Keratinocyte (primary cell): ENCODE measurements around the gene ATXN2. TPM values are rescaled to one million over a fixed set of nuclear protein-coding genes. Genes with fewer than 3 reads are reported as not detected.

Experiments
- DNase-seq: peaks from one replicate; pipeline ENCODE4 v3.0.0-alpha.2; 2011; ENCODE audit warnings: low read depth, missing footprints, low spot score
- FAIRE-seq: peaks from 2 replicates; lab custom pipeline; 2011; peaks lifted over from hg19 to GRCh38; lab: Jason Lieb, UNC
- H2AFZ ChIP-seq: 2 replicates; pipeline ENCODE4 v1.6.0; 2012; ENCODE audit warnings: low read length, control low read depth, inconsistent platforms; ENCODE audit not compliant: control insufficient read depth
- H3K27ac ChIP-seq: 2 replicates; pipeline ENCODE4 v1.5.1; 2011; ENCODE audit warnings: low read length; ENCODE audit not compliant: control insufficient read depth, insufficient read depth
- H3K27me3 ChIP-seq: 3 replicates; pipeline ENCODE4 v1.6.0; 2011; ENCODE audit warnings: low read length; ENCODE audit not compliant: control insufficient read depth, insufficient read depth; ENCODE audit errors: extremely low read depth
- H3K36me3 ChIP-seq, 2 experiments: 2 replicates in 1 of 2; 3 replicates in 1 of 2; pipeline ENCODE4 v1.5.1; 2011; ENCODE audit warnings: low read length in 2 of 2, mild to moderate bottlenecking in 1 of 2; ENCODE audit not compliant: control insufficient read depth in 2 of 2, insufficient read depth in 2 of 2; ENCODE audit errors: extremely low read depth in 1 of 2
- H3K4me1 ChIP-seq: 3 replicates; pipeline ENCODE4 v1.5.1; 2011; ENCODE audit warnings: low read length; ENCODE audit not compliant: control insufficient read depth, insufficient read depth; ENCODE audit errors: extremely low read depth
- H3K4me2 ChIP-seq: 3 replicates; pipeline ENCODE4 v1.6.0; 2011; ENCODE audit warnings: low read depth, low read length; ENCODE audit not compliant: control insufficient read depth, insufficient read depth; ENCODE audit errors: extremely low read depth
- H3K4me3 ChIP-seq, 3 experiments: fragments of 200-600 bp in 1 of 3; sonication (generic) in 1 of 3; 2 replicates in 2 of 3; 3 replicates in 1 of 3; pipeline ENCODE4 v1.5.1; 2011 to 2016; ENCODE audit warnings: low read length in 3 of 3, mild to moderate bottlenecking in 3 of 3, control low read depth in 2 of 3, inconsistent platforms in 1 of 3, low read depth in 1 of 3, mixed read lengths in 1 of 3, mixed run types in 1 of 3, moderate library complexity in 1 of 3; ENCODE audit not compliant: control insufficient read depth in 2 of 3, insufficient read depth in 2 of 3; ENCODE audit errors: extremely low read depth in 1 of 3
- H3K79me2 ChIP-seq: 2 replicates; pipeline ENCODE4 v1.6.0; 2012; ENCODE audit warnings: low read length; ENCODE audit not compliant: control insufficient read depth, insufficient read depth
- H3K9ac ChIP-seq: 3 replicates; pipeline ENCODE4 v1.6.0; 2011; ENCODE audit warnings: low read length; ENCODE audit not compliant: control insufficient read depth, insufficient read depth; ENCODE audit errors: extremely low read depth
- H3K9me1 ChIP-seq: 3 replicates; pipeline ENCODE4 v1.6.0; 2011; ENCODE audit warnings: low read length; ENCODE audit not compliant: control insufficient read depth, insufficient read depth; ENCODE audit errors: extremely low read depth
- H3K9me3 ChIP-seq: 2 replicates; pipeline ENCODE4 v1.5.1; 2012; ENCODE audit warnings: low read depth, low read length; ENCODE audit not compliant: control insufficient read depth
- H4K20me1 ChIP-seq: 3 replicates; pipeline ENCODE4 v1.6.0; 2011; ENCODE audit warnings: low read length; ENCODE audit not compliant: control insufficient read depth, insufficient read depth; ENCODE audit errors: extremely low read depth
- EZH2 ChIP-seq: IDR thresholded peaks from one replicate; pipeline ENCODE4 v1.6.1; 2012; ENCODE audit warnings: inconsistent platforms, mild to moderate bottlenecking, low read length, moderate library complexity
- dilution Hi-C: fragments of 300-500 bp; cut with MboI; formaldehyde crosslinking; loops from one replicate; pipeline ENCODE4 v1.7.0; 2020; ENCODE audit warnings: low sequenced_read_pairs; ENCODE audit not compliant: extremely low pct_ligation_motif_present
- polyA plus RNA-seq, 5 experiments: library from polyadenylated mRNA; depleted of rRNA in 3 of 5; stranded (reverse) in 3 of 5; stranded (forward) in 1 of 5; unstranded in 1 of 5; fragments of >200 nt; gene quantifications; 1 replicate in 1 of 5; 2 replicates in 3 of 5; 3 replicates in 1 of 5; pipeline versions ENCODE4 v1.2.1 to v1.2.3, GENCODE V29; 2011 to 2012; ENCODE audit warnings: missing spikeins in 2 of 5, low read depth in 1 of 5, low replicate concordance in 1 of 5
- TF ChIP-seq, protein P1 (sequence below), 3 experiments: IDR thresholded peaks in 1 of 3; conservative IDR thresholded peaks in 1 of 3; optimal IDR thresholded peaks in 1 of 3; 2 replicates in 2 of 3; 3 replicates in 1 of 3; pipeline versions ENCODE3 to v1.5.1; 2011; ENCODE audit warnings: low read length in 3 of 3, mild to moderate bottlenecking in 3 of 3, moderate library complexity in 2 of 3, control low read depth in 1 of 3, inconsistent platforms in 1 of 3; ENCODE audit not compliant: insufficient read depth in 2 of 3; ENCODE audit errors: extremely low read depth in 1 of 3

The ATXN2 gene
- polyA plus RNA-seq, 1 donor (not counting 4 experiments of a cell fraction or from before 2014, with no cell fraction given) = 19.6 TPM

DNA sequence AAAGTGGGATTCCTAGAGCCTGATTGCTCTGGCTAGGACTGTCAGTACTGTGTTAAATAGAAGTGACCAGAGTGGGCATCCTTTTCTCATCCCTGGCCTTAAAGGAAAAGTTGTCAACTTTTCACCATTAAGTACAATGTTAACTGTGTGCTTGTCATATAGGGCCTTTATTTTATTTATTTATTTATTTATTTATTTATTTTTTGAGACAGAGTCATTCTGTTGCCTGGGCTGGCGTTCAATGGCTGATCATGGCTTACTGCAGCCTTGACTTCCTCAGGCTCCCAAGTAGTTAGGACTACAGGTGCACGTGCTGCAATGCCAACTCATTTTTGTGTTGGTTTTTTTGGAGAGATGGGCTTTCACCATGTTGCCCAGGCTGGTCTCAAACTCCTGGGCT is 181.8 kb downstream of the ATXN2 start:
- Histone ChIP-seq H3K27me3 (no peaks in the 10 kb centered on the region), H3K36me3 (peaks cover 0 to 13% of the 10 kb centered on the region in 2 experiments), H3K9me1 (peaks cover 4% of the 10 kb centered on the region), H2AFZ (no peak overlapping the region), H3K4me1 (peaks cover 10% of the 10 kb centered on the region), H4K20me1 (peaks cover 14% of the 10 kb centered on the region), H3K9ac (no peak overlapping the region), H3K27ac (no peak overlapping the region), H3K4me2 (no peak overlapping the region), H3K79me2 (peaks cover 38% of the 10 kb centered on the region), H3K4me3 (no peak overlapping the region), H3K9me3 (no peaks in the 10 kb centered on the region)
- dilution Hi-C loops = no loop called here
- FAIRE-seq (no peak), DNase-seq (no peak)
- TF ChIP-seq, protein P1, sequence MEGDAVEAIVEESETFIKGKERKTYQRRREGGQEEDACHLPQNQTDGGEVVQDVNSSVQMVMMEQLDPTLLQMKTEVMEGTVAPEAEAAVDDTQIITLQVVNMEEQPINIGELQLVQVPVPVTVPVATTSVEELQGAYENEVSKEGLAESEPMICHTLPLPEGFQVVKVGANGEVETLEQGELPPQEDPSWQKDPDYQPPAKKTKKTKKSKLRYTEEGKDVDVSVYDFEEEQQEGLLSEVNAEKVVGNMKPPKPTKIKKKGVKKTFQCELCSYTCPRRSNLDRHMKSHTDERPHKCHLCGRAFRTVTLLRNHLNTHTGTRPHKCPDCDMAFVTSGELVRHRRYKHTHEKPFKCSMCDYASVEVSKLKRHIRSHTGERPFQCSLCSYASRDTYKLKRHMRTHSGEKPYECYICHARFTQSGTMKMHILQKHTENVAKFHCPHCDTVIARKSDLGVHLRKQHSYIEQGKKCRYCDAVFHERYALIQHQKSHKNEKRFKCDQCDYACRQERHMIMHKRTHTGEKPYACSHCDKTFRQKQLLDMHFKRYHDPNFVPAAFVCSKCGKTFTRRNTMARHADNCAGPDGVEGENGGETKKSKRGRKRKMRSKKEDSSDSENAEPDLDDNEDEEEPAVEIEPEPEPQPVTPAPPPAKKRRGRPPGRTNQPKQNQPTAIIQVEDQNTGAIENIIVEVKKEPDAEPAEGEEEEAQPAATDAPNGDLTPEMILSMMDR (optimal IDR thresholded peaks at IDR 0.05 in 1 of 3, IDR thresholded peaks at IDR 0.05 in 1 of 3, conservative IDR thresholded peaks at IDR 0.05 in 1 of 3; ENCODE audit: extremely low read depth in 1 of 3, insufficient read depth in 2 of 3, low read length in 3 of 3) = no peak
- no peak for TF ChIP-seq EZH2

DNA sequence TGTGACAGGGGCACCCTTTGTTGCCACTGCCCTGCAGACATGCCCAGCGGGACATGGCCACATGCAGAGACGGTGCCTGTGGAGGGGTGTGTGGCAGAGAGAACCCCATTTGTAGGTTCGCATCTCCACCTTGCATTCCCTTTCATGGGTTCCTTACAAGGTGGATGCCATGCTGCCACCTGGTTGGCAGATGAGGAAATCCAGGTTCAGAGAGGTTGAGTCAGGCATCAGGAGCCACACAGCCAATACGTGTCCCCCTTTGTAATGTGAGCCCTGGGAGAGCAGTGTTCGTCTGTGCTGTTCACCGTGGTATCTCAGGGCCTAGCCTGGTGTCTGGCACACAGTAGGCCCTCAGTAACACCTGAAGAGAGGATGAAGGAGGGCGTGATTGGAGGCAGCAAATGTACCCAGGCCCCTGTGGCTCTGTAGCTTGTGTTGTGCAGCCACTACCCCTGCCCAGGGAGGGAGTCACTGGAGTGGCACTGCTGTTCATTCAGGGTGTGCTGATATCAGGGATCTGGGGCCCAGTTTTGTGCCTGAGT is 184.3 kb downstream of the ATXN2 start:
- dilution Hi-C loops = no loop called here
- Histone ChIP-seq H3K79me2 (peaks cover 54% of the 10 kb centered on the region), H3K36me3 (peaks cover 0 to 14% of the 10 kb centered on the region in 2 experiments), H4K20me1 (peaks cover 12% of the 10 kb centered on the region), H3K27ac (no peak overlapping the region), H3K4me3 (no peak overlapping the region), H3K9me1 (peaks cover 4% of the 10 kb centered on the region), H3K4me1 (peaks cover 14% of the 10 kb centered on the region), H3K9ac (no peak overlapping the region), H3K9me3 (no peaks in the 10 kb centered on the region), H3K4me2 (no peak overlapping the region), H3K27me3 (no peaks in the 10 kb centered on the region), H2AFZ (no peak overlapping the region)
- FAIRE-seq = no peak
- DNase-seq = no peak
- TF ChIP-seq, protein P1 (optimal IDR thresholded peaks at IDR 0.05 in 1 of 3, IDR thresholded peaks at IDR 0.05 in 1 of 3, conservative IDR thresholded peaks at IDR 0.05 in 1 of 3; ENCODE audit: extremely low read depth in 1 of 3, insufficient read depth in 2 of 3, low read length in 3 of 3) = no peak
- TF ChIP-seq EZH2 = no peak
